ENCODE measurements around the gene NCK1. TPM values are rescaled to one million over a fixed set of nuclear protein-coding genes. Genes with fewer than 3 reads are reported as not detected.

NCK1 gene
- total and polyA plus RNA-seq, 2 experiments from 2014 or later = 28.4 to 28.7 TPM

DNA sequence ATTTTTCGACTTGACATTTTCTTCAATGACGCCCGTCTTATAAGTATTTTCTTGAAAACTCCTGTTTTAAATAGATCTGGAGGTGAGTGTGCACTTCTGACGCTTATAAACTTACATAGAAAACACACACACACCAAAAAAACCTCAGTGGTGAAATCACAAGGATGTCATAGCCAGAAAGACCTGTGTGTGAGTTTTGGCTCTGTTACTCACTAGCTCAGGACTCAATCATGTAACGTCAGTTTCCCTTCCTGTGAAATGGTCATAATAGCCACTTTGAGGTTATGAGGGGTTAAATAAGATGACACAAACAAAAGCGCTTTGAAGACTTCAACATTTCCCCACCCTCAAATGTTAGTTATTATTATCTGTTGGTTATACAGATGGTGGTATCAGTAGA lies 97.6 kb downstream of the NCK1 start:
- Histone ChIP-seq H3K4me3 (no peak overlapping the region), H3K9me2 (ENCODE audit: insufficient read depth) (no peaks in the 10 kb centered on the region), H3K27ac (ENCODE audit: low read depth) (no peak overlapping the region), H3F3A (replicated peaks; ENCODE audit: low read depth) (no peaks in the 10 kb centered on the region), H3K36me3 (ENCODE audit: insufficient read depth) (no peaks in the 10 kb centered on the region), H3K27me3 (ENCODE audit: insufficient read depth) (no peaks in the 10 kb centered on the region), H3K4me1 (ENCODE audit: insufficient read depth) (0 out of 2 replicates have a peak, but pooled peaks cover 6% of the 10 kb centered on the region), H4K20me1 (replicated peaks; ENCODE audit: insufficient read depth) (no peaks in the 10 kb centered on the region), H3K79me2 (replicated peaks; ENCODE audit: insufficient read depth) (no peaks in the 10 kb centered on the region), H2AFZ (no peak overlapping the region), H3K4me2 (no peak overlapping the region)
- no peak overlapping the region for H3K27ac Mint-ChIP-seq
- peaks cover 2% of the 10 kb centered on the region; the same call in 1 of the 3 replicates for H3K9me3 Mint-ChIP-seq
- peaks cover 33% of the 10 kb centered on the region for H3K4me1 Mint-ChIP-seq
- DNase-seq (ENCODE audit: low spot score) (no peak), ATAC-seq (no peak)
- peaks cover 6% of the 10 kb centered on the region for H3K27me3 Mint-ChIP-seq (ENCODE audit: insufficient read depth, low read depth, poor library complexity)
- H3K4me3 Mint-ChIP-seq = no peak overlapping the region
- peaks cover 3% of the 10 kb centered on the region; the same call in 1 of the 3 replicates for H3K36me3 Mint-ChIP-seq (ENCODE audit: low read depth)
- TF ChIP-seq, protein P1, sequence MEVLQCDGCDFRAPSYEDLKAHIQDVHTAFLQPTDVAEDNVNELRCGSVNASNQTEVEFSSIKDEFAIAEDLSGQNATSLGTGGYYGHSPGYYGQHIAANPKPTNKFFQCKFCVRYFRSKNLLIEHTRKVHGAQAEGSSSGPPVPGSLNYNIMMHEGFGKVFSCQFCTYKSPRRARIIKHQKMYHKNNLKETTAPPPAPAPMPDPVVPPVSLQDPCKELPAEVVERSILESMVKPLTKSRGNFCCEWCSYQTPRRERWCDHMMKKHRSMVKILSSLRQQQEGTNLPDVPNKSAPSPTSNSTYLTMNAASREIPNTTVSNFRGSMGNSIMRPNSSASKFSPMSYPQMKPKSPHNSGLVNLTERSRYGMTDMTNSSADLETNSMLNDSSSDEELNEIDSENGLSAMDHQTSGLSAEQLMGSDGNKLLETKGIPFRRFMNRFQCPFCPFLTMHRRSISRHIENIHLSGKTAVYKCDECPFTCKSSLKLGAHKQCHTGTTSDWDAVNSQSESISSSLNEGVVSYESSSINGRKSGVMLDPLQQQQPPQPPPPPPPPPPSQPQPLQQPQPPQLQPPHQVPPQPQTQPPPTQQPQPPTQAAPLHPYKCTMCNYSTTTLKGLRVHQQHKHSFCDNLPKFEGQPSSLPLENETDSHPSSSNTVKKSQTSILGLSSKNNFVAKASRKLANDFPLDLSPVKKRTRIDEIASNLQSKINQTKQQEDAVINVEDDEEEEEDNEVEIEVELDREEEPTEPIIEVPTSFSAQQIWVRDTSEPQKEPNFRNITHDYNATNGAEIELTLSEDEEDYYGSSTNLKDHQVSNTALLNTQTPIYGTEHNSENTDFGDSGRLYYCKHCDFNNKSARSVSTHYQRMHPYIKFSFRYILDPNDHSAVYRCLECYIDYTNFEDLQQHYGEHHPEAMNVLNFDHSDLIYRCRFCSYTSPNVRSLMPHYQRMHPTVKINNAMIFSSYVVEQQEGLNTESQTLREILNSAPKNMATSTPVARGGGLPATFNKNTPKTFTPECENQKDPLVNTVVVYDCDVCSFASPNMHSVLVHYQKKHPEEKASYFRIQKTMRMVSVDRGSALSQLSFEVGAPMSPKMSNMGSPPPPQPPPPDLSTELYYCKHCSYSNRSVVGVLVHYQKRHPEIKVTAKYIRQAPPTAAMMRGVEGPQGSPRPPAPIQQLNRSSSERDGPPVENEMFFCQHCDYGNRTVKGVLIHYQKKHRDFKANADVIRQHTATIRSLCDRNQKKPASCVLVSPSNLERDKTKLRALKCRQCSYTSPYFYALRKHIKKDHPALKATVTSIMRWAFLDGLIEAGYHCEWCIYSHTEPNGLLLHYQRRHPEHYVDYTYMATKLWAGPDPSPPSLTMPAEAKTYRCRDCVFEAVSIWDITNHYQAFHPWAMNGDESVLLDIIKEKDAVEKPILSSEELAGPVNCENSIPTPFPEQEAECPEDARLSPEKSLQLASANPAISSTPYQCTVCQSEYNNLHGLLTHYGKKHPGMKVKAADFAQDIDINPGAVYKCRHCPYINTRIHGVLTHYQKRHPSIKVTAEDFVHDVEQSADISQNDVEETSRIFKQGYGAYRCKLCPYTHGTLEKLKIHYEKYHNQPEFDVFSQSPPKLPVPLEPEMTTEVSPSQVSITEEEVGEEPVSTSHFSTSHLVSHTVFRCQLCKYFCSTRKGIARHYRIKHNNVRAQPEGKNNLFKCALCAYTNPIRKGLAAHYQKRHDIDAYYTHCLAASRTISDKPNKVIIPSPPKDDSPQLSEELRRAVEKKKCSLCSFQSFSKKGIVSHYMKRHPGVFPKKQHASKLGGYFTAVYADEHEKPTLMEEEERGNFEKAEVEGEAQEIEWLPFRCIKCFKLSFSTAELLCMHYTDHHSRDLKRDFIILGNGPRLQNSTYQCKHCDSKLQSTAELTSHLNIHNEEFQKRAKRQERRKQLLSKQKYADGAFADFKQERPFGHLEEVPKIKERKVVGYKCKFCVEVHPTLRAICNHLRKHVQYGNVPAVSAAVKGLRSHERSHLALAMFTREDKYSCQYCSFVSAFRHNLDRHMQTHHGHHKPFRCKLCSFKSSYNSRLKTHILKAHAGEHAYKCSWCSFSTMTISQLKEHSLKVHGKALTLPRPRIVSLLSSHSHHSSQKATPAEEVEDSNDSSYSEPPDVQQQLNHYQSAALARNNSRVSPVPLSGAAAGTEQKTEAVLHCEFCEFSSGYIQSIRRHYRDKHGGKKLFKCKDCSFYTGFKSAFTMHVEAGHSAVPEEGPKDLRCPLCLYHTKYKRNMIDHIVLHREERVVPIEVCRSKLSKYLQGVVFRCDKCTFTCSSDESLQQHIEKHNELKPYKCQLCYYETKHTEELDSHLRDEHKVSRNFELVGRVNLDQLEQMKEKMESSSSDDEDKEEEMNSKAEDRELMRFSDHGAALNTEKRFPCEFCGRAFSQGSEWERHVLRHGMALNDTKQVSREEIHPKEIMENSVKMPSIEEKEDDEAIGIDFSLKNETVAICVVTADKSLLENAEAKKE (CRISPR knock-in tag; IDR thresholded peaks at IDR 0.05) = no peak
- TF ChIP-seq JUNB (IDR thresholded peaks at IDR 0.05; ENCODE audit: unreplicated experiment) (no peak), POLR2AphosphoS5 (IDR thresholded peaks at IDR 0.05; ENCODE audit: low read depth) (no peak)
- TF ChIP-seq, protein P2, sequence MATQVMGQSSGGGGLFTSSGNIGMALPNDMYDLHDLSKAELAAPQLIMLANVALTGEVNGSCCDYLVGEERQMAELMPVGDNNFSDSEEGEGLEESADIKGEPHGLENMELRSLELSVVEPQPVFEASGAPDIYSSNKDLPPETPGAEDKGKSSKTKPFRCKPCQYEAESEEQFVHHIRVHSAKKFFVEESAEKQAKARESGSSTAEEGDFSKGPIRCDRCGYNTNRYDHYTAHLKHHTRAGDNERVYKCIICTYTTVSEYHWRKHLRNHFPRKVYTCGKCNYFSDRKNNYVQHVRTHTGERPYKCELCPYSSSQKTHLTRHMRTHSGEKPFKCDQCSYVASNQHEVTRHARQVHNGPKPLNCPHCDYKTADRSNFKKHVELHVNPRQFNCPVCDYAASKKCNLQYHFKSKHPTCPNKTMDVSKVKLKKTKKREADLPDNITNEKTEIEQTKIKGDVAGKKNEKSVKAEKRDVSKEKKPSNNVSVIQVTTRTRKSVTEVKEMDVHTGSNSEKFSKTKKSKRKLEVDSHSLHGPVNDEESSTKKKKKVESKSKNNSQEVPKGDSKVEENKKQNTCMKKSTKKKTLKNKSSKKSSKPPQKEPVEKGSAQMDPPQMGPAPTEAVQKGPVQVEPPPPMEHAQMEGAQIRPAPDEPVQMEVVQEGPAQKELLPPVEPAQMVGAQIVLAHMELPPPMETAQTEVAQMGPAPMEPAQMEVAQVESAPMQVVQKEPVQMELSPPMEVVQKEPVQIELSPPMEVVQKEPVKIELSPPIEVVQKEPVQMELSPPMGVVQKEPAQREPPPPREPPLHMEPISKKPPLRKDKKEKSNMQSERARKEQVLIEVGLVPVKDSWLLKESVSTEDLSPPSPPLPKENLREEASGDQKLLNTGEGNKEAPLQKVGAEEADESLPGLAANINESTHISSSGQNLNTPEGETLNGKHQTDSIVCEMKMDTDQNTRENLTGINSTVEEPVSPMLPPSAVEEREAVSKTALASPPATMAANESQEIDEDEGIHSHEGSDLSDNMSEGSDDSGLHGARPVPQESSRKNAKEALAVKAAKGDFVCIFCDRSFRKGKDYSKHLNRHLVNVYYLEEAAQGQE (IDR thresholded peaks at IDR 0.05; ENCODE audit: unreplicated experiment) = no peak
